Karpas-422 (cell line): ENCODE measurements around the gene PAPOLB. TPM values are rescaled to one million over a fixed set of nuclear protein-coding genes. Genes with fewer than 3 reads are reported as not detected.
"Not testable (repeated sequence)": the region's sequence is repeated elsewhere in the genome, so short reads cannot be mapped to it uniquely, and the experiment has no call there.

Source experiments
- DNase-seq: peaks from one replicate; pipeline ENCODE4 v3.0.0-alpha.2; 2015
- H2AFZ ChIP-seq: fragments of 200-600 bp; sonication (generic); 2 replicates; pipeline ENCODE4 v1.6.1; 2014; ENCODE audit warnings: antibody characterized with exemption, low read length, mixed read lengths
- H3K27ac ChIP-seq: fragments of 200-600 bp; sonication (generic); 2 replicates; pipeline ENCODE4 v1.5.1; 2014; ENCODE audit warnings: mild to moderate bottlenecking, low read length, moderate library complexity
- H3K27me3 ChIP-seq: fragments of 200-600 bp; sonication (generic); 2 replicates; pipeline ENCODE4 v1.6.1; 2014; ENCODE audit warnings: low read length, mixed read lengths
- H3K36me3 ChIP-seq: fragments of 200-600 bp; sonication (generic); 2 replicates; pipeline ENCODE4 v1.6.1; 2014; ENCODE audit warnings: low read length, mixed read lengths; ENCODE audit not compliant: insufficient read depth
- H3K4me1 ChIP-seq: fragments of 200-600 bp; sonication (generic); 2 replicates; pipeline ENCODE4 v1.6.1; 2014; ENCODE audit warnings: mild to moderate bottlenecking, low read length, mixed read lengths
- H3K4me2 ChIP-seq: fragments of 200-600 bp; sonication (generic); 2 replicates; pipeline ENCODE4 v1.6.1; 2014; ENCODE audit warnings: low read length, low read depth, mild to moderate bottlenecking; ENCODE audit not compliant: poor library complexity, severe bottlenecking
- H3K4me3 ChIP-seq: fragments of 200-600 bp; sonication (generic); 2 replicates; pipeline ENCODE4 v1.5.1; 2014; ENCODE audit warnings: mild to moderate bottlenecking, antibody characterized with exemption, low read length, mixed read lengths
- H3K79me2 ChIP-seq: fragments of 200-600 bp; sonication (generic); 2 replicates; pipeline ENCODE4 v1.6.1; 2014; ENCODE audit warnings: mild to moderate bottlenecking, low read length, mixed read lengths
- H3K9ac ChIP-seq: fragments of 200-600 bp; sonication (generic); 2 replicates; pipeline ENCODE4 v1.6.0; 2014; ENCODE audit warnings: low read length
- H3K9me2 ChIP-seq: fragments of 200-600 bp; sonication (generic), shearing (Covaris generic); replicated peaks from 2 replicates; pipeline ENCODE4 v1.6.0; 2014; ENCODE audit warnings: mild to moderate bottlenecking, low read length, moderate library complexity; ENCODE audit not compliant: insufficient read depth
- H3K9me3 ChIP-seq: fragments of 300-700, 200-600 bp; sonication (generic); 2 replicates; pipeline ENCODE4 v1.6.1; 2014; ENCODE audit warnings: low read length, mixed read lengths
- H4K20me1 ChIP-seq: fragments of 200-600 bp; sonication (generic); 2 replicates; pipeline ENCODE4 v1.6.1; 2014; ENCODE audit warnings: mild to moderate bottlenecking, antibody characterized with exemption, low read length, low read depth; ENCODE audit not compliant: insufficient read depth
- total RNA-seq: library from RNA; depleted of rRNA; stranded (reverse); fragments of >200 nt; shearing (Covaris generic); gene quantifications from 2 replicates; pipeline ENCODE4 v1.2.3, GENCODE V29; 2014; ENCODE audit warnings: low replicate concordance

PAPOLB gene
- total RNA-seq, 1 experiment from 2014 or later: not detected

- H3K4me2 ChIP-seq, H3K27me3 ChIP-seq, H2AFZ ChIP-seq, H3K9ac ChIP-seq, DNase-seq, H3K9me2 ChIP-seq, H3K4me1 ChIP-seq, H3K27ac ChIP-seq, H4K20me1 ChIP-seq, H3K4me3 ChIP-seq, H3K9me3 ChIP-seq, H3K79me2 ChIP-seq, H3K36me3 ChIP-seq: not testable (repeated sequence)
Observed at GRCh38 chr7:4893188-4893587, 31.4 kb upstream of the PAPOLB start.

- H3K9me3 ChIP-seq, H3K4me1 ChIP-seq: not testable (repeated sequence)
Observed at GRCh38 chr7:4891522-4891921, 29.7 kb upstream of the PAPOLB start.

GRCh38 chr7:4889682-4890081 is 27.9 kb upstream of the PAPOLB start:
- H4K20me1 ChIP-seq: no peaks in the 10 kb centered on the region
- DNase-seq: no peak
- no peaks in the 10 kb centered on the region for H3K9me3 ChIP-seq
- H3K9ac ChIP-seq: no peak overlapping the region
- H2AFZ ChIP-seq: no peak overlapping the region
- no peaks in the 10 kb centered on the region for H3K9me2 ChIP-seq
- no peaks in the 10 kb centered on the region for H3K4me1 ChIP-seq
- no peaks in the 10 kb centered on the region for H3K79me2 ChIP-seq
- no peak overlapping the region for H3K4me2 ChIP-seq
- H3K27ac ChIP-seq: no peak overlapping the region
- no peaks in the 10 kb centered on the region for H3K36me3 ChIP-seq
- H3K27me3 ChIP-seq: no peaks in the 10 kb centered on the region
- H3K4me3 ChIP-seq: no peak overlapping the region

More at GRCh38 chr7:4891522-4891921, 29.7 kb upstream of the PAPOLB start:
- not testable (repeated sequence) for H3K27me3 ChIP-seq, H3K27ac ChIP-seq, H3K9me2 ChIP-seq, H2AFZ ChIP-seq, H3K4me2 ChIP-seq, DNase-seq, H3K79me2 ChIP-seq, H3K36me3 ChIP-seq, H4K20me1 ChIP-seq, H3K9ac ChIP-seq, H3K4me3 ChIP-seq

- DNase-seq: no peak
- Histone ChIP-seq H3K27me3 (no peaks in the 10 kb centered on the region), H3K9me3 (no peaks in the 10 kb centered on the region), H3K4me1 (no peaks in the 10 kb centered on the region), H3K36me3 (no peaks in the 10 kb centered on the region), H2AFZ (no peak overlapping the region), H3K4me2 (no peak overlapping the region), H4K20me1 (no peaks in the 10 kb centered on the region), H3K9ac (no peak overlapping the region), H3K4me3 (no peak overlapping the region), H3K79me2 (no peaks in the 10 kb centered on the region), H3K9me2 (no peaks in the 10 kb centered on the region), H3K27ac (no peak overlapping the region)
Observed at GRCh38 chr7:4888161-4888560, 26.3 kb upstream of the PAPOLB start.

- H3K36me3 ChIP-seq: no peaks in the 10 kb centered on the region
- no peaks in the 10 kb centered on the region for H3K27me3 ChIP-seq
- H3K4me3 ChIP-seq: no peak overlapping the region
- H3K9me3 ChIP-seq: no peaks in the 10 kb centered on the region
- no peaks in the 10 kb centered on the region for H3K4me1 ChIP-seq
- no peaks in the 10 kb centered on the region for H3K9me2 ChIP-seq
- no peaks in the 10 kb centered on the region for H3K79me2 ChIP-seq
- no peak for DNase-seq
- H4K20me1 ChIP-seq: no peaks in the 10 kb centered on the region
- H3K4me2 ChIP-seq: no peak overlapping the region
- H3K27ac ChIP-seq: no peak overlapping the region
- no peak overlapping the region for H3K9ac ChIP-seq
- no peak overlapping the region for H2AFZ ChIP-seq
Observed at GRCh38 chr7:4886671-4887070, 24.8 kb upstream of the PAPOLB start.

- no peak overlapping the region for H3K4me3 ChIP-seq
- H3K9ac ChIP-seq: no peak overlapping the region
- H4K20me1 ChIP-seq: no peaks in the 10 kb centered on the region
- H3K4me1 ChIP-seq: no peaks in the 10 kb centered on the region
- no peaks in the 10 kb centered on the region for H3K79me2 ChIP-seq
- no peaks in the 10 kb centered on the region for H3K9me2 ChIP-seq
- no peaks in the 10 kb centered on the region for H3K27me3 ChIP-seq
- H3K4me2 ChIP-seq: no peak overlapping the region
- no peaks in the 10 kb centered on the region for H3K36me3 ChIP-seq
- no peaks in the 10 kb centered on the region for H3K9me3 ChIP-seq
- H2AFZ ChIP-seq: no peak overlapping the region
- no peak overlapping the region for H3K27ac ChIP-seq
- no peak for DNase-seq
Observed at GRCh38 chr7:4885317-4885807, 23.5 kb upstream of the PAPOLB start.

GRCh38 chr7:4884164-4884563 is 22.3 kb upstream of the PAPOLB start:
- no peak overlapping the region for H3K4me2 ChIP-seq
- H3K27me3 ChIP-seq: no peaks in the 10 kb centered on the region
- H2AFZ ChIP-seq: no peak overlapping the region

GRCh38 chr7:4883372-4884144 is 21.7 kb upstream of the PAPOLB start, which contains the start of gene RADIL:
TSS of gene RADIL (minus strand) at chr7:4883716. CDS start at chr7:4878139, 5,577 bp downstream.
- Histone ChIP-seq H3K9ac (no peak within 1 kb of the TSS), H4K20me1 (no peaks in the 10 kb centered on the region), H3K79me2 (no peaks in the 10 kb centered on the region), H3K4me1 (no peaks in the 10 kb centered on the region), H2AFZ (no peak within 1 kb of the TSS), H3K27ac (no peak within 1 kb of the TSS), H3K4me2 (no peak within 1 kb of the TSS), H3K27me3 (no peaks in the 10 kb centered on the region), H3K36me3 (no peaks in the 10 kb centered on the region), H3K9me3 (no peaks in the 10 kb centered on the region), H3K9me2 (no peaks in the 10 kb centered on the region), H3K4me3 (no peak within 1 kb of the TSS)
- no peak for DNase-seq

More at GRCh38 chr7:4884164-4884563, 22.3 kb upstream of the PAPOLB start:
- H3K9me3 ChIP-seq: no peaks in the 10 kb centered on the region
- no peak overlapping the region for H3K4me3 ChIP-seq
- DNase-seq: no peak
- H3K27ac ChIP-seq: no peak overlapping the region
- H3K9ac ChIP-seq: no peak overlapping the region
- no peaks in the 10 kb centered on the region for H3K9me2 ChIP-seq
- H3K36me3 ChIP-seq: no peaks in the 10 kb centered on the region
- no peaks in the 10 kb centered on the region for H3K4me1 ChIP-seq
- no peaks in the 10 kb centered on the region for H4K20me1 ChIP-seq
- H3K79me2 ChIP-seq: no peaks in the 10 kb centered on the region
